GM13976 (cell line): ENCODE measurements around the gene RETREG1.

Source experiments
- DNase-seq: peaks from one replicate; pipeline ENCODE4 v3.0.0; 2012; ENCODE audit warnings: low spot score
- in situ Hi-C: fragments of 300-500 bp; cut with MboI; formaldehyde crosslinking; loops from one replicate; pipeline ENCODE4 v1.12.0; 2022; ENCODE audit warnings: low sequenced_read_pairs, mixed read lengths, inconsistent platforms; ENCODE audit not compliant: unreplicated experiment
- TF ChIP-seq, protein P1 (sequence below): IDR thresholded peaks from 2 replicates; pipeline ENCODE4 v1.5.1; 2012; ENCODE audit warnings: borderline replicate concordance, mild to moderate bottlenecking; ENCODE audit not compliant: insufficient read depth; ENCODE audit errors: extremely low read depth, missing control alignments, control extremely low read depth

RETREG1 gene

DNA sequence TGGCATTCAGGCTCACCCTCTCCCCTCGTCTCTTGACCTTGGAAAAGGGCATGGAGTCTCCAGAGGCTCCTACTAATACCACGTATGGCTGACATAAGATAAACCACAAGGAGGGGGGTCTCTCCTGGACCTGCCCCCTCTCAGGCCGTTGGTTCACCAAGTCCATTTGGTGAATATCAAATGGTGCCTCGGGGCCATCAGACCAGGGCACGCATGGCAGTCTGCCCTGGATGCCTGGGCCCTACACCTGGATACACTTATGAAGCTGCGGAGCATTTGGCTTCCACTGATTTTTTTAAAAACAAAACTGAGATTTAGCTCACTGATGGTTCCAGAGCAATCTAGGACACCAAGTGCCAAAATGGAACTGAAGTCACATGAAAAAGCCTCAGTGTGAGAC, 110.9 kb downstream of the RETREG1 start:
- DNase-seq, result no peak
- TF ChIP-seq, protein P1, sequence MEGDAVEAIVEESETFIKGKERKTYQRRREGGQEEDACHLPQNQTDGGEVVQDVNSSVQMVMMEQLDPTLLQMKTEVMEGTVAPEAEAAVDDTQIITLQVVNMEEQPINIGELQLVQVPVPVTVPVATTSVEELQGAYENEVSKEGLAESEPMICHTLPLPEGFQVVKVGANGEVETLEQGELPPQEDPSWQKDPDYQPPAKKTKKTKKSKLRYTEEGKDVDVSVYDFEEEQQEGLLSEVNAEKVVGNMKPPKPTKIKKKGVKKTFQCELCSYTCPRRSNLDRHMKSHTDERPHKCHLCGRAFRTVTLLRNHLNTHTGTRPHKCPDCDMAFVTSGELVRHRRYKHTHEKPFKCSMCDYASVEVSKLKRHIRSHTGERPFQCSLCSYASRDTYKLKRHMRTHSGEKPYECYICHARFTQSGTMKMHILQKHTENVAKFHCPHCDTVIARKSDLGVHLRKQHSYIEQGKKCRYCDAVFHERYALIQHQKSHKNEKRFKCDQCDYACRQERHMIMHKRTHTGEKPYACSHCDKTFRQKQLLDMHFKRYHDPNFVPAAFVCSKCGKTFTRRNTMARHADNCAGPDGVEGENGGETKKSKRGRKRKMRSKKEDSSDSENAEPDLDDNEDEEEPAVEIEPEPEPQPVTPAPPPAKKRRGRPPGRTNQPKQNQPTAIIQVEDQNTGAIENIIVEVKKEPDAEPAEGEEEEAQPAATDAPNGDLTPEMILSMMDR, result no peak
- in situ Hi-C loops, result no loop called here

DNA sequence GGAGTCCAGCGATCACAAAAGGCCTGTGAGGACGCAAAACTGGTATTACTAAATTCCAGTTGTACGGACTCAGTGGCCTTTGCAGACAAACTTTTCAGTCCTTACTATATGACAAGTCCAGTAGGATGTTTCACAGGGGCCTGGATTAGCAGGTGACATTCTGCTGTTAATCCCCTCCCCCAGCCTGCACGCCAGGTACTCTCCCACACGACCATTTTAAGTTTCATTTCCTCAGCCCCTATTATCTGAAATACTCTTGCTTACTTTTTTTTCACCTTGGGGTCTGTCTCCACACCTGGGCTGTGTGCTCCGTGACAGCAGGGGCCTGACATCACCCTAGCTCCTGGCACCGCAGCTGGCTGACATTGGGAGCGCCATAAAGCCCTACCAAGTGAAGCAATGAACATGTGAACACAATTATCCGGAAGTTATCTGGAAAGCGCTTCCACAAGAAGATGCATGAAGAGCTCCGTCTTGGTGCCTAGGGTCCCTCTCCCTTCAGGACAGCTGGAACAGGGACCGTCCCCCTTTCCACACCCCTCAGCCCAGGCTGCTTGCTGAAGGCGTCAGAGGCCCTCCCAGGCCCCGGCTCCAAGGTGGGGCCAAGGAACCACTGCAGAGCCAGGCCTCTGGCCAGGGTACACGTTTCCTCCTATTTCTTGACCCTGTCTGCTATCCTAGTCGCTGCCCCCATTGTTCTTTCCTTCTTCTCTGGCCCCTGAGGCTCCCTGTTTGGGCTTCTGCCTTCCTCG, 111.5 kb downstream of the RETREG1 start:
- TF ChIP-seq, protein P1, result no peak
- in situ Hi-C loops, result no loop called here
- DNase-seq, result no peak

GRCh38 chr5:16504571-16504970, 112.2 kb downstream of the RETREG1 start:
- in situ Hi-C loops, result no loop called here
- no peak for DNase-seq
- TF ChIP-seq, protein P1, result no peak

- in situ Hi-C loops, result no loop called here
Measured at GRCh38 chr5:16502866-16503265, 113.9 kb downstream of the RETREG1 start.

DNA sequence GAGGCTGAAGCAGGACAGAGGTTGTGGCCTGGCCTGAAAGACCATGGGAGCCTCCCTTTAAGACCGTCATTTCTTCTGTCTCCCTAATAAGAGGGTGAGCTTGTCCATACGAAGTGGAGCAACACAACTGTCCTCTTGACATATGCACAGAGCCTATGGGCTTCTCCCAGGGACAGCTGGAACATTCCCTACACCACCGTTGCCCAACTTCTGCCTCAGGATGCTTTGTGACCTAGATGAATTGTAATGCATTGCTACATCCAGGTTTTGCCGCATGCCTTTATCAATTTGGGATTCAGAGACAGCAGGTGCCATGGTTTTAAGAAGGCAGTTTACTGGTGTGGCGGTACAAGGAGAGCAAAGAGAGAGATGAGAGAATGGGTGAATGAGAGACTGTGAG, 116.8 kb downstream of the RETREG1 start:
- TF ChIP-seq, protein P1, result no peak
- in situ Hi-C loops, result no loop called here
- no peak for DNase-seq

More at GRCh38 chr5:16502866-16503265, 113.9 kb downstream of the RETREG1 start:
- DNase-seq, result no peak
- TF ChIP-seq, protein P1, result no peak

GRCh38 chr5:16497546-16497945, 119.3 kb downstream of the RETREG1 start:
- in situ Hi-C loops, result no loop called here
- TF ChIP-seq, protein P1, result no peak
- no peak for DNase-seq
